HepG2 (cell line): ENCODE measurements around the gene RASGRP4. TPM values are rescaled to one million over a fixed set of nuclear protein-coding genes. Genes with fewer than 3 reads are reported as not detected.

ENCODE experiments used
- CREB3 ChIP-seq: sonication (generic); formaldehyde crosslinking; IDR thresholded peaks from 2 replicates; pipeline ENCODE4 v1.5.0; 2020; ENCODE audit warnings: missing genetic modification reagents
- IKZF4 ChIP-seq: sonication (generic); formaldehyde crosslinking; IDR thresholded peaks from 2 replicates; pipeline ENCODE4 v1.5.1; 2020; ENCODE audit warnings: borderline replicate concordance, mild to moderate bottlenecking, low read depth, missing genetic modification reagents; ENCODE audit errors: not compliant biosample characterization
- IRF9 ChIP-seq: sonication (generic); formaldehyde crosslinking; IDR thresholded peaks from 2 replicates; pipeline ENCODE4 v1.8.0; 2022; ENCODE audit warnings: missing genetic modification reagents, mild to moderate bottlenecking, borderline replicate concordance
- JARID2 ChIP-seq: sonication (generic); formaldehyde crosslinking; IDR thresholded peaks from 2 replicates; pipeline ENCODE4 v1.8.1; 2023; ENCODE audit warnings: missing genetic modification reagents, inconsistent platforms; ENCODE audit not compliant: insufficient replicate concordance
- MXD3 ChIP-seq: IDR thresholded peaks from 2 replicates; pipeline ENCODE4 v1.6.1; 2016; ENCODE audit warnings: mild to moderate bottlenecking, missing biosample characterization, missing genetic modification reagents
- NFKB2 ChIP-seq: sonication (generic); formaldehyde crosslinking; IDR thresholded peaks from 2 replicates; pipeline ENCODE4 v1.4.0; 2020; ENCODE audit warnings: missing genetic modification reagents, borderline replicate concordance
- POLR2AphosphoS2 ChIP-seq: IDR thresholded peaks from 2 replicates; pipeline ENCODE4 v1.6.1; 2011; ENCODE audit warnings: low read depth, low read length, improper control_type of control experiment
- TEF ChIP-seq: sonication (generic); formaldehyde crosslinking; IDR thresholded peaks from 2 replicates; pipeline ENCODE4 v1.5.0; 2020; ENCODE audit warnings: missing genetic modification reagents
- TFAP4 ChIP-seq: sonication (generic); IDR thresholded peaks from 2 replicates; pipeline ENCODE4 v1.6.1; 2016; ENCODE audit warnings: low read depth, borderline replicate concordance
- TSC22D2 ChIP-seq: sonication (generic); formaldehyde crosslinking; IDR thresholded peaks from 2 replicates; pipeline ENCODE4 v1.5.1; 2020; ENCODE audit warnings: missing genetic modification reagents, mild to moderate bottlenecking, borderline replicate concordance
- ZMYM4 ChIP-seq: sonication (generic); formaldehyde crosslinking; IDR thresholded peaks from 2 replicates; pipeline ENCODE4 v1.8.1; 2023; ENCODE audit warnings: mild to moderate bottlenecking, missing genetic modification reagents
- ZNF333 ChIP-seq: sonication (generic); formaldehyde crosslinking; IDR thresholded peaks from 2 replicates; pipeline ENCODE4 v1.4.0; 2020; ENCODE audit warnings: mild to moderate bottlenecking, missing genetic modification reagents, borderline replicate concordance
- ZNF350 ChIP-seq: sonication (generic); formaldehyde crosslinking; IDR thresholded peaks from 2 replicates; pipeline ENCODE4 v1.4.0; 2020; ENCODE audit warnings: mild to moderate bottlenecking, low read depth, missing genetic modification reagents, borderline replicate concordance
- ZNF589 ChIP-seq: sonication (generic); formaldehyde crosslinking; conservative IDR thresholded peaks from 2 replicates; pipeline ENCODE4 v1.8.0; 2022; ENCODE audit warnings: mild to moderate bottlenecking, moderate library complexity, missing genetic modification reagents
- ZNF614 ChIP-seq: IDR thresholded peaks from 2 replicates; pipeline ENCODE4 v1.6.1; 2018; ENCODE audit warnings: missing biosample characterization, missing genetic modification reagents, inconsistent platforms, borderline replicate concordance
- ZNF75D ChIP-seq: sonication (generic); formaldehyde crosslinking; IDR thresholded peaks from 2 replicates; pipeline ENCODE4 v1.8.1; 2023; ENCODE audit warnings: missing genetic modification reagents, mild to moderate bottlenecking, borderline replicate concordance
- polyA plus RNA-seq, 8 experiments: library from polyadenylated mRNA; depleted of rRNA in 3 of 8; stranded (reverse) in 7 of 8; unstranded in 1 of 8; fragments of >200 nt; fragmentation: Illumina TruSeq in 4 of 8; extraction: Trizol in 4 of 8; gene quantifications; 2 replicates each; pipeline versions ENCODE4 v1.2.1 to v1.2.3, GENCODE V29; 2011 to 2016; ENCODE audit warnings: low read depth in 4 of 8, missing spikeins in 1 of 8, mixed read lengths in 1 of 8; ENCODE audit not compliant: insufficient read depth in 1 of 8
- total RNA-seq, 5 experiments: library from RNA; depleted of rRNA; stranded (reverse); fragments of >200 nt; fragmentation: Illumina TruSeq; extraction: Trizol; gene quantifications; 2 replicates each; pipeline ENCODE4 v1.2.3, GENCODE V29; 2016; ENCODE audit warnings: low read depth in 1 of 5
- TF ChIP-seq, protein P1 (sequence below): sonication (generic); formaldehyde crosslinking; IDR thresholded peaks from 2 replicates; pipeline ENCODE4 v1.5.1; 2020; ENCODE audit warnings: mild to moderate bottlenecking, missing genetic modification reagents, moderate library complexity

Gene RASGRP4
- total and polyA plus RNA-seq, 2 of the 13 experiments (the other 11 are each of a cell fraction or from before 2014, with no cell fraction given): not detected

DNA sequence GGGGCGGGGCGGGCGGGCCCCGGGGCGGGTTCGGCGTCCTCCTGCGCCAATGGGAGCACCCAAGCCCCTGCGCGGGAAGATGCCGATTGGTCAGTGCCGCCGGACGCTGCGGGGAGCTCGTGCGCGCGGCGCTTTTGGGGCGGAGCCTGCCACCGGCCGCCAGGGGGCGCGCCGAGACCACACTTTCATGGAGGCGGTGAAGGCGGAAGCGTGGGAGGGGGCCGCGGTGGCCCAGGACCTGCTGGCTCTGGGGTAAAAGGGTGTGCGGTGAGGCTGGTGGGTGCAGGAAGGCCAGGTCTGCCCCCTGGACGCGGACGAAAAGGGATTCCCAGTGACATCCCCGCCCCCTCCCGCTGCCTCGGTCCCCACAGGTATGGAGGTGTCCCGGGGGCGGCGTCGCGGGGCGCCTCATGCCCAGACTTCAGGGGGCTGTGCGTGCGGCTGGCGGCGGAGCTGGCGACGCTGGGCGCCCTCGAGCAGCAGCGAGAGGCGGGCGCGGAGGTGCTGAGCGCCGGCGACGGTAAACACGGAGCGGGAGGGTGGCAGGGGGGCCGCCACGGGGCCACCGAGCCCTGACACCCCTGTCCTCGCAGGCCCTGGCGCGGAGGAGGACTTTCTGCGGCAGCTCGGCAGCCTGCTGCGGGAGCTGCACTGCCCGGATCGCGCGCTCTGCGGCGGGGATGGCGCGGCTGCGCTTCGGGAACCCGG, 22.9 kb downstream of the RASGRP4 start, which contains the start of gene FAM98C (continued):
- TF ChIP-seq, protein P1, sequence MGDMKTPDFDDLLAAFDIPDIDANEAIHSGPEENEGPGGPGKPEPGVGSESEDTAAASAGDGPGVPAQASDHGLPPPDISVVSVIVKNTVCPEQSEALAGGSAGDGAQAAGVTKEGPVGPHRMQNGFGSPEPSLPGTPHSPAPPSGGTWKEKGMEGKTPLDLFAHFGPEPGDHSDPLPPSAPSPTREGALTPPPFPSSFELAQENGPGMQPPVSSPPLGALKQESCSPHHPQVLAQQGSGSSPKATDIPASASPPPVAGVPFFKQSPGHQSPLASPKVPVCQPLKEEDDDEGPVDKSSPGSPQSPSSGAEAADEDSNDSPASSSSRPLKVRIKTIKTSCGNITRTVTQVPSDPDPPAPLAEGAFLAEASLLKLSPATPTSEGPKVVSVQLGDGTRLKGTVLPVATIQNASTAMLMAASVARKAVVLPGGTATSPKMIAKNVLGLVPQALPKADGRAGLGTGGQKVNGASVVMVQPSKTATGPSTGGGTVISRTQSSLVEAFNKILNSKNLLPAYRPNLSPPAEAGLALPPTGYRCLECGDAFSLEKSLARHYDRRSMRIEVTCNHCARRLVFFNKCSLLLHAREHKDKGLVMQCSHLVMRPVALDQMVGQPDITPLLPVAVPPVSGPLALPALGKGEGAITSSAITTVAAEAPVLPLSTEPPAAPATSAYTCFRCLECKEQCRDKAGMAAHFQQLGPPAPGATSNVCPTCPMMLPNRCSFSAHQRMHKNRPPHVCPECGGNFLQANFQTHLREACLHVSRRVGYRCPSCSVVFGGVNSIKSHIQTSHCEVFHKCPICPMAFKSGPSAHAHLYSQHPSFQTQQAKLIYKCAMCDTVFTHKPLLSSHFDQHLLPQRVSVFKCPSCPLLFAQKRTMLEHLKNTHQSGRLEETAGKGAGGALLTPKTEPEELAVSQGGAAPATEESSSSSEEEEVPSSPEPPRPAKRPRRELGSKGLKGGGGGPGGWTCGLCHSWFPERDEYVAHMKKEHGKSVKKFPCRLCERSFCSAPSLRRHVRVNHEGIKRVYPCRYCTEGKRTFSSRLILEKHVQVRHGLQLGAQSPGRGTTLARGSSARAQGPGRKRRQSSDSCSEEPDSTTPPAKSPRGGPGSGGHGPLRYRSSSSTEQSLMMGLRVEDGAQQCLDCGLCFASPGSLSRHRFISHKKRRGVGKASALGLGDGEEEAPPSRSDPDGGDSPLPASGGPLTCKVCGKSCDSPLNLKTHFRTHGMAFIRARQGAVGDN (CRISPR knock-in tag): peak; percentile 96
- TF ChIP-seq JARID2 (CRISPR knock-in tag) (peak; percentile 46), IKZF4 (no peak), IRF9 (CRISPR knock-in tag) (peak; percentile 74; the same call in 1 of the 2 replicates), TSC22D2 (peak; percentile 43; the same call in 1 of the 2 replicates), POLR2AphosphoS2 (no peak), NFKB2 (CRISPR knock-in tag) (peak; percentile 71; the same call in 1 of the 2 replicates), ZNF350 (CRISPR knock-in tag) (peak; percentile 51), TEF (CRISPR knock-in tag) (0 out of 2 replicates have a peak, but pooled peaks have one; percentile 48), TFAP4 (0 out of 2 replicates have a peak, but pooled peaks have one; percentile 12), ZMYM4 (CRISPR knock-in tag) (peak; percentile 91), ZNF333 (CRISPR knock-in tag) (no peak), ZNF589 (no peak), ZNF614 (0 out of 2 replicates have a peak, but pooled peaks have one; percentile 65), CREB3 (CRISPR knock-in tag) (peak; percentile 50; the same call in 1 of the 2 replicates), MXD3 (peak; percentile 81; the same call in 1 of the 2 replicates), ZNF75D (CRISPR knock-in tag) (no peak)
